IPS DF 6.9 (cell line): ENCODE results near the gene CUZD1.
"Not testable (repeated sequence)": the region's sequence is repeated elsewhere in the genome, so short reads cannot be mapped to it uniquely, and the experiment has no call there.

Experiments used
- DNase-seq: peaks from one replicate; pipeline ENCODE4 v3.0.0-alpha.2; 2013; ENCODE audit warnings: low read depth, low spot score
- H3K27ac ChIP-seq: one replicate; pipeline ENCODE4 v1.5.1; 2013; ENCODE audit warnings: low read length, control low read depth
- H3K27me3 ChIP-seq: 2 replicates; pipeline ENCODE4 v1.6.1; 2013; ENCODE audit warnings: mild to moderate bottlenecking, low read length; ENCODE audit not compliant: control insufficient read depth, insufficient read depth
- H3K36me3 ChIP-seq: 2 replicates; pipeline ENCODE4 v1.6.1; 2013; ENCODE audit warnings: low read length; ENCODE audit not compliant: control insufficient read depth, insufficient read depth
- H3K4me1 ChIP-seq: 2 replicates; pipeline ENCODE4 v1.6.1; 2013; ENCODE audit warnings: low read length; ENCODE audit not compliant: control insufficient read depth, insufficient read depth
- H3K4me3 ChIP-seq: 2 replicates; pipeline ENCODE4 v1.5.1; 2013; ENCODE audit warnings: mild to moderate bottlenecking, low read length
- H3K9me3 ChIP-seq: 2 replicates; pipeline ENCODE4 v1.6.1; 2013; ENCODE audit warnings: low read length, inconsistent platforms; ENCODE audit not compliant: control insufficient read depth, insufficient read depth
- whole genome bisulfite sequencing: extraction: QIAGEN DNeasy Blood & Tissue Kit; methylation state at CpG from one replicate; pipeline ENCODE4 v1.1.7; 2013; ENCODE audit warnings: mixed read lengths, missing lambda C conversion rate; ENCODE audit not compliant: insufficient read length, insufficient coverage; 5-methylcytosine and 5-hydroxymethylcytosine counted together

The CUZD1 gene

GRCh38 chr10:122871947-122872346, 26.3 kb upstream of the CUZD1 start:
- H3K4me3 ChIP-seq, H3K27me3 ChIP-seq: not testable (repeated sequence)
- no CpG with 5 or more reads among the region's 2 CpGs for WGBS

DNA sequence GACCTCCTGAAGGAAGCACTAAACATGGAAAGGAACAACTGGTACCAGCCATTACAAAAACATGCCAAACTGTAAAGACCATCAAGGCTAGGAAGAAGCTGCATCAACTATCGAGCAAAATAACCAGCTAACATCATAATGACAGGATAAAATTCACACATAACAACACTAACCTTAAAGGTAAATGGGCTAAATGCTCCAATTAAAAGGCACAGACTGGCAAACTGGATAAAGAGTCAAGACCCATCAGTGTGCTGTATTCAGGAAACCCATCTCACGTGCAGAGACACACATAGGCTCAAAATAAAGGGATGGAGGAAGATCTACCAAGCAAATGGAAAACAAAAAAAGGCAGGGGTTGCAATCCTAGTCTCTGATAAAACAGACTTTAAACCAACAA, 23.1 kb upstream of the CUZD1 start:
- WGBS = no CpG with 5 or more reads among the region's 2 CpGs

More at GRCh38 chr10:122871947-122872346, 26.3 kb upstream of the CUZD1 start:
- not testable (repeated sequence) for DNase-seq, H3K27ac ChIP-seq, H3K4me1 ChIP-seq, H3K9me3 ChIP-seq, H3K36me3 ChIP-seq

DNA sequence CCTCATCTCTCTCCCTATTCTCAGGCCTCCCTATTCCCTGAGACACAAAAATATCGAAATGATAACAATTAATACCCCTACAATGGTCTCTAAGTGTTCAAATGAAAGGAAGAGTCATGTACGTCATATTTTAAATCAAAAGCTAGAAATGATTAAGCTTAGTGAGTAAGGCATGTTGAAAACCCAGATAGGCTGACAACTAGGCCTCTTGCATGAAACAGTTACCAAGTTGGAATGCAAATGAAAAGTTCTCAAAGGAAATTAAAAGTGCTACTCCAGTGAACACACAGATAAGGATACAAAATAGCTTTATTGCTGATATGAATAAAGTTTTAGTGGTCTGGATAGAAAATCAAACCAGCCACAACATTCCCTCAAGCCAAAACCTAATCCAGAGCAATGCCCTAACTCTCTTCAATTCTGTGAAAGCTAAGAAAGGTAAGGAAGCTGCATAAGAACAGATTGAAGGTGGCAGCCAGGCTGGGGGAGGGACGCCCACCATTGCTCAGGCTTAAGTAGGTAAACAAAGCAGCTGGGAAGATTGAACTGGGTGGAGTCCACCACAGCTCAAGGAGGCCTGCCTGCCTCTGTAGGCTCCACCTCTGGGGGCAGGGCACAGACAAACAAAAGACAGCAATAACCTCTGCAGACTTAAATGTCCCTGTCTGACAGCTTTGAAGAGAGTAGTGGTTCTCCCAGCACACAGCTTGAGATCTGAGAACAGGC, 21.3 kb upstream of the CUZD1 start:
- H3K27me3 ChIP-seq, H3K9me3 ChIP-seq, H3K27ac ChIP-seq, H3K36me3 ChIP-seq, H3K4me1 ChIP-seq, DNase-seq, H3K4me3 ChIP-seq: not testable (repeated sequence)
- no CpG with 5 or more reads among the region's 3 CpGs for WGBS

More for the DNA sequence above, 23.1 kb upstream of the CUZD1 start:
- H3K36me3 ChIP-seq, H3K27ac ChIP-seq, H3K27me3 ChIP-seq, H3K4me3 ChIP-seq, DNase-seq, H3K4me1 ChIP-seq, H3K9me3 ChIP-seq: not testable (repeated sequence)

- H3K9me3 ChIP-seq = peaks cover 2% of the 10 kb centered on the region; the same call in 1 of the 2 replicates
- H3K27ac ChIP-seq = no peak overlapping the region
- WGBS = no CpG with 5 or more reads among the region's 1 CpG
- no peaks in the 10 kb centered on the region for H3K27me3 ChIP-seq
- H3K4me1 ChIP-seq = no peaks in the 10 kb centered on the region
- no peaks in the 10 kb centered on the region for H3K36me3 ChIP-seq
- no peak for DNase-seq
- no peak overlapping the region for H3K4me3 ChIP-seq
These were observed 19.2 kb upstream of the CUZD1 start for GRCh38 chr10:122864901-122865300.

- Histone ChIP-seq H3K9me3 (peaks cover 2% of the 10 kb centered on the region; the same call in 1 of the 2 replicates), H3K4me1 (no peaks in the 10 kb centered on the region), H3K27ac (no peak overlapping the region)
These were observed 18.5 kb upstream of the CUZD1 start for GRCh38 chr10:122864194-122864592.

DNA sequence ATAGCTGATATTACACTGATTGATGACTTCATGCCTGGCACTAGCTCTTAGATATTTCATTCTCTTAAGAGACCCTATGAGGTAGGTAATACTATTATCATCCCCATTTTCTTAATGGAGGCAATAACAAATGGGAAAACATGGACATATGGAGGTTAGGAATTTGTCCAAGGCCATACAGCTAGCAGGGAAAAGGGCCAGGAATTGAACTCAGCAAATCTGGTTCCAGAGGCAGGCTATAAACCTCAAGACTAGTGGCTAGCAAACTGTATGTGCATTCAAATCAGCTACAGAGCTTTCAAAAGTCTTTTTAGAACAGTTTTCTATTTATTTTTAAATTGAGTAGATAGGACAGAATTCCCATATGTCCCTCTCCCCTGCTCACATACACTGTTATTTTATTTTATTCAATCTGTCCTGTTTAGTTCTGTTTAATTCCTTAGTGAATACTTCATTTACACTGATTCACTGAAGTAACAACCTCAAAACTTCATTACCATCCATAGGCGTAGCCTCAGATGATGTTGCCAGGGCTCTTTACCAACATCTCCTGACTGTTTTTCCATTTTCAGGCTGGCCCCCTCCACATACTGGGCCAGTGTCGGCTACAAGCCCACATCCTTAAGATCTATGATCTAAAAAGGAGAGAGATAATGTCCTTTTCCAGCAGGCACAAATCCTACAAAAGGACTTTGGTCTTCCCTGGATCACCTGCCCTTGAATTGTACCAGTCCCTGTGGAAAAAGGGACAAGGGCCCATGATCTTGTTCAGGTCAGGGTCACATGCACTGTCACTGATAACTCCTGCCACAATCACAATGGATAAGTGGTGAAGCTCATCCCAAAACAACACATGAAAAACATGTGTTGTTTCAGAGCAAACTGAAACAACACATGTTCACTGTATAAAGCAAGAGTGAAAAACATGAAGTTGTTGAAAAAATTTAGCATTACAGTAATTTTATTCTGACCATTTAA, 17.8 kb upstream of the CUZD1 start:
- Histone ChIP-seq H3K4me1 (no peaks in the 10 kb centered on the region), H3K27ac (no peak overlapping the region)
- no CpG with 5 or more reads among the region's 2 CpGs for WGBS

More at GRCh38 chr10:122864194-122864592, 18.5 kb upstream of the CUZD1 start:
- Histone ChIP-seq H3K4me3 (no peak overlapping the region), H3K36me3 (no peaks in the 10 kb centered on the region), H3K27me3 (no peaks in the 10 kb centered on the region)
- no peak for DNase-seq
- no CpG with 5 or more reads among the region's 2 CpGs for WGBS

GRCh38 chr10:122861711-122862161, 16.1 kb upstream of the CUZD1 start:
- Histone ChIP-seq H3K27me3 (no peaks in the 10 kb centered on the region), H3K36me3 (no peaks in the 10 kb centered on the region), H3K4me3 (no peak overlapping the region), H3K4me1 (no peaks in the 10 kb centered on the region), H3K9me3 (no peaks in the 10 kb centered on the region), H3K27ac (no peak overlapping the region)
- DNase-seq = no peak
- no CpG with 5 or more reads among the region's 1 CpG for WGBS

More for the DNA sequence above, 17.8 kb upstream of the CUZD1 start:
- no peak for DNase-seq
- H3K4me3 ChIP-seq = no peak overlapping the region
- H3K27me3 ChIP-seq = no peaks in the 10 kb centered on the region
- H3K9me3 ChIP-seq = peaks cover 2% of the 10 kb centered on the region; the same call in 1 of the 2 replicates
- H3K36me3 ChIP-seq = no peaks in the 10 kb centered on the region

- no peak overlapping the region for H3K4me3 ChIP-seq
- no peak overlapping the region for H3K27ac ChIP-seq
- H3K27me3 ChIP-seq = no peaks in the 10 kb centered on the region
- H3K36me3 ChIP-seq = no peaks in the 10 kb centered on the region
- DNase-seq = no peak
- no CpG with 5 or more reads among the region's 1 CpG for WGBS
- H3K9me3 ChIP-seq = no peaks in the 10 kb centered on the region
- no peaks in the 10 kb centered on the region for H3K4me1 ChIP-seq
These were observed 13.9 kb upstream of the CUZD1 start for GRCh38 chr10:122859527-122859926.

- H3K4me1 ChIP-seq, H3K4me3 ChIP-seq, H3K27ac ChIP-seq, H3K27me3 ChIP-seq, DNase-seq, H3K9me3 ChIP-seq, H3K36me3 ChIP-seq: not testable (repeated sequence)
- WGBS = no CpG with 5 or more reads among the region's 5 CpGs
These were observed 12.4 kb upstream of the CUZD1 start for GRCh38 chr10:122858042-122858441.

- WGBS = no CpG with 5 or more reads among the region's 1 CpG
- no peaks in the 10 kb centered on the region for H3K4me1 ChIP-seq
- H3K36me3 ChIP-seq = no peaks in the 10 kb centered on the region
- no peak overlapping the region for H3K27ac ChIP-seq
- no peak for DNase-seq
- no peaks in the 10 kb centered on the region for H3K9me3 ChIP-seq
- no peaks in the 10 kb centered on the region for H3K27me3 ChIP-seq
- H3K4me3 ChIP-seq = no peak overlapping the region
These were observed 11.2 kb upstream of the CUZD1 start for GRCh38 chr10:122856902-122857301.
